RWPE1 (cell line): ENCODE measurements around the gene CD63.

Experiments
- CTCF ChIA-PET: fragments of 350-600 bp; sonication (Branson Sonifier 250); formaldehyde crosslinking; extraction: SDS; loops from one replicate; lab custom pipeline; 2021; lab: Yijun Ruan, JAX
- POLR2A ChIA-PET: fragments of 400-600 bp; formaldehyde crosslinking; extraction: SDS; loops from one replicate; lab custom pipeline; 2020; ENCODE audit warnings: antibody characterized with exemption; ENCODE audit not compliant: low non-redundant PET; lab: Yijun Ruan, JAX
- DNase-seq: peaks from one replicate; pipeline ENCODE4 v3.0.0; 2012; ENCODE audit warnings: low spot score
- H3K27ac ChIP-seq: fragments of 450-650 bp; 2 replicates; pipeline ENCODE4 v1.5.1; 2017
- CTCF ChIP-seq: fragments of 450-650 bp; conservative IDR thresholded peaks from 2 replicates; pipeline ENCODE4 v1.5.1; 2017; ENCODE audit warnings: low read depth, mild to moderate bottlenecking

The CD63 gene

DNA sequence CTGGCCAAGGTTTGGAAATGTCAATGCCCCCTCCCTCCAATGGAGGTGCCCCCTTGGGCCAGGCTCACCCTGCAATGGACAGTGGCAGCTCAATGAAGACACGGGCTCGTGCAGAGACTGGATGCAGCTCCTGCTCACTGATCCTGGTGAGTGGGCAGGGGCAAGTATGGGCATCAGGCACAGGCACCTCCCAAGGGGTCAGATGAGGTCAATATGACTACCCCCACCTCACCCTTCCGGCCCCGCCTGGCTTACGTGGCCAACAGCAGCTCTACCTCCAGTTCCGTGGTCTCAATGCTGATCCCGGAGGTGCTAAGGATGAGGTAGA is 34.7 kb downstream of the CD63 start:
- no peak overlapping the region for H3K27ac ChIP-seq
- CTCF ChIA-PET, result no interaction called here
- DNase-seq, result no peak
- POLR2A ChIA-PET, result no interaction called here
- no peak for TF ChIP-seq CTCF

- POLR2A ChIA-PET, result no interaction called here
- no peak overlapping the region for H3K27ac ChIP-seq
- CTCF ChIA-PET, result interaction anchor here (0.6 kb wide), 1 partner anchor 318 kb away, joined by 3 read pairs; no protein-coding TSS in a partner anchor
- no peak for DNase-seq
- no peak for TF ChIP-seq CTCF
These were observed 35.3 kb downstream of the CD63 start for GRCh38 chr12:55693323-55694187.

GRCh38 chr12:55692631-55693322 is 36.0 kb downstream of the CD63 start:
- ChIA-PET CTCF (interaction anchor here (0.6 kb wide), 1 partner anchor 319 kb away, joined by 3 read pairs; no protein-coding TSS in a partner anchor), POLR2A (no interaction called here)
- DNase-seq, result no peak
- no peak overlapping the region for H3K27ac ChIP-seq
- no peak for TF ChIP-seq CTCF

GRCh38 chr12:55688716-55689655 is 39.8 kb downstream of the CD63 start:
- ChIA-PET CTCF (no interaction called here), POLR2A (no interaction called here)
- H3K27ac ChIP-seq, result no peak overlapping the region
- DNase-seq, result no peak
- TF ChIP-seq CTCF, result no peak

DNA sequence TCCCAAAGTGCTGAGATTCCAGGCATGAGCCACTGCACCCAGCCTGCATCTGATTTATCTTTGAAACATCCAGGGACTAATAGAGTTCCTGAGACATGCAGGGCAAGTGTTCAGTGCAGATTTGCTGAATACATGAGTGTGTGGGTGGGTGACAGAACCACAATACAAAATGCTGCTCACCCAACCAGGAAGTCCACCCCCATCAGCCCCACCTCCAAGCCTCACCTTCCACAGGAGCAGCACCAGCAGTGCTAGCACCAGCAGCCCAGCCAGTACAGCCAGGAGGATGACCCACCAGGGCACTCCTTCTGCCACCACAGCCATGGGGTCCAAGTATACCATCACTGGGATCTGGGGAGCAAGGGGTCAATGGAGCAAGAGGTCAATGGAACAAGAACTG is 41.1 kb downstream of the CD63 start:
- ChIA-PET POLR2A (no interaction called here), CTCF (no interaction called here)
- no peak for TF ChIP-seq CTCF
- no peak for DNase-seq
- no peak overlapping the region for H3K27ac ChIP-seq

GRCh38 chr12:55686366-55687010 is 42.3 kb downstream of the CD63 start:
- DNase-seq, result no peak
- no peak for TF ChIP-seq CTCF
- POLR2A ChIA-PET, result no interaction called here
- H3K27ac ChIP-seq, result no peak overlapping the region
- CTCF ChIA-PET, result interaction anchor here (0.6 kb wide), 2 partner anchors 12 to 34 kb away, joined by 3 read pairs; no protein-coding TSS in a partner anchor
